ENCODE results near the gene SELE. TPM values are rescaled to one million over a fixed set of nuclear protein-coding genes. Genes with fewer than 3 reads are reported as not detected.

Gene SELE
- polyA plus RNA-seq, 2 of the 4 experiments (the other 2 are of a cell fraction), result not detected

DNA sequence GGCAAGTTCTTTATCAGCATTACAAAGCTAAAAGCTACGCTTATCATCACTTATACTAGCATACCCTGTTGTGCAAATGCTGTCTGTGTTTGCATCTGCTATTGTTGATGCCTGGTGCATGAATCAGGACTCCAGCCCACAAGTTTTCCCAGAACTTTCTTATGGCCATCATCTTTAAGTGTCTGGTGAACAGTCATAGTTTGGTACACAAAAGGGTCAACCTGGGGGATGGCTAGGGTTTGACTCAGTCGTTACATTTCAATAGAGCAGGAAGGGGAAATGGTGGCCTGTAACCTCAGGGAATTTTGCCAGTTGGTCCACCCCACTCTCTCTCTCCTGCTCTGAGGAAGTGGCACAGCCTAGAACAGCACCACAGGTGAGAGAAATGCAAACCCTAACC, 57.9 kb downstream of the SELE start:
- peak in 1 of 2 experiments; percentile 68; a peak in 3 of 6 replicates for ATAC-seq
- DNase-seq (ENCODE audit: low read depth in 1 of 2, low spot score in 1 of 2), result peak in 1 of 2 experiments; percentile 57
- ChIA-PET POLR2A (no interaction called here), CTCF (interaction anchor here (1.0 to 1.8 kb wide), 3 partner anchors 74 to 90 kb away, joined by 3 to 7 read pairs (median 4); no protein-coding TSS in a partner anchor)
- no peaks in the 10 kb centered on the region for H3K9me3 ChIP-seq
- no peak overlapping the region for H3K4me2 ChIP-seq
- no peaks in the 10 kb centered on the region for H3K4me1 ChIP-seq
- no peak for FAIRE-seq
- no peak overlapping the region for H3K27ac ChIP-seq
- TF ChIP-seq JUN (IDR thresholded peaks at IDR 0.05), result no peak
- TF ChIP-seq RFX5 (IDR thresholded peaks at IDR 0.05), result no peak
- TF ChIP-seq CHD4 (IDR thresholded peaks at IDR 0.05; ENCODE audit: borderline replicate concordance), result no peak
- no peak for TF ChIP-seq SMC3 (IDR thresholded peaks at IDR 0.05)
- no peak for TF ChIP-seq FOSL2 (IDR thresholded peaks at IDR 0.05)
- TF ChIP-seq FOSL2 (CRISPR knock-in tag; IDR thresholded peaks at IDR 0.05), result peak; percentile 9; the same call in 1 of the 2 replicates
- TF ChIP-seq SREBF2 (IDR thresholded peaks at IDR 0.05), result no peak
- 8% methylated on average over 2 of the region's 2 CpGs for WGBS (ENCODE audit: missing lambda C conversion rate)
- H3K4me3 ChIP-seq, result no peak overlapping the region

Other genes with a start within 250 kb of the SELE start
- 11.7 and 13.3 TPM in 2 replicates for gene SLC19A2, start 248.1 kb downstream of the SELE start, polyA plus RNA-seq (2011; rRNA removed)
- 4.5 to 5.2 TPM (median 4.7 TPM) in 3 replicates for gene SLC19A2, start 248.1 kb downstream of the SELE start, polyA plus RNA-seq (2017; fragmentation: RNase III; extraction: RNeasy Plus Mini Kit Qiagen cat#74134 plus additional on column Dnase treatment)
- 0.36 and 1.4 TPM in 2 replicates for gene F5, start 147.6 kb downstream of the SELE start, polyA plus RNA-seq (2011; rRNA removed)
- gene F5, start 147.6 kb downstream of the SELE start, polyA plus RNA-seq (2017; fragmentation: RNase III; extraction: RNeasy Plus Mini Kit Qiagen cat#74134 plus additional on column Dnase treatment), result 0.03 to 0.04 TPM (median 0.04 TPM) in 3 replicates
- gene SELP, start 104.0 kb downstream of the SELE start, polyA plus RNA-seq (2011; rRNA removed), result not detected in 2 replicates
- not detected in 3 replicates for gene SELP, start 104.0 kb downstream of the SELE start, polyA plus RNA-seq (2017; fragmentation: RNase III; extraction: RNeasy Plus Mini Kit Qiagen cat#74134 plus additional on column Dnase treatment)
- 0.22 and 0.39 TPM in 2 replicates for gene SELL, start 22.5 kb downstream of the SELE start, polyA plus RNA-seq (2011; rRNA removed)
- 0.10 to 0.39 TPM (median 0.20 TPM) in 3 replicates for gene SELL, start 22.5 kb downstream of the SELE start, polyA plus RNA-seq (2017; fragmentation: RNase III; extraction: RNeasy Plus Mini Kit Qiagen cat#74134 plus additional on column Dnase treatment)
- gene METTL18, start 60.8 kb upstream of the SELE start, polyA plus RNA-seq (2011; rRNA removed), result 7.2 and 11.4 TPM in 2 replicates
- gene METTL18, start 60.8 kb upstream of the SELE start, polyA plus RNA-seq (2017; fragmentation: RNase III; extraction: RNeasy Plus Mini Kit Qiagen cat#74134 plus additional on column Dnase treatment), result 7.3 to 7.8 TPM (median 7.5 TPM) in 3 replicates
- gene SCYL3, start 159.8 kb upstream of the SELE start, polyA plus RNA-seq (2011; rRNA removed), result 7.3 and 8.1 TPM in 2 replicates
- gene SCYL3, start 159.8 kb upstream of the SELE start, polyA plus RNA-seq (2017; fragmentation: RNase III; extraction: RNeasy Plus Mini Kit Qiagen cat#74134 plus additional on column Dnase treatment), result 2.6 to 3.5 TPM (median 3.2 TPM) in 3 replicates

All from A549 (cell line).